PC-9 (cell line): ENCODE measurements around the gene PCDHGB5. TPM values are rescaled to one million over a fixed set of nuclear protein-coding genes. Genes with fewer than 3 reads are reported as not detected.

ENCODE experiments used
- BruUV-seq: library from RNA; stranded (reverse); fragments of 400-500 nt; replicated peaks from 2 replicates; lab custom pipeline; 2021; lab: Mats Ljungman, UMichigan
- CTCF ChIA-PET: fragments of 300-600 bp; sonication (Branson Sonifier 250); formaldehyde crosslinking; loops from one replicate; lab custom pipeline; 2022; ENCODE audit warnings: antibody characterized with exemption; lab: Charles Lee
- POLR2A ChIA-PET: fragments of 300-600 bp; sonication (Branson Sonifier 250); formaldehyde crosslinking; loops from one replicate; lab custom pipeline; 2022; ENCODE audit warnings: antibody characterized with exemption; ENCODE audit not compliant: unreplicated experiment; lab: Charles Lee
- DNase-seq, 2 experiments: peaks; one replicate each; pipeline versions ENCODE4 v3.0.0 to v3.0.0-alpha.2; 2015 to 2022; ENCODE audit warnings: mixed read lengths in 1 of 2
- H2AFZ ChIP-seq: fragments of 200-600 bp; sonication (generic); 2 replicates; pipeline ENCODE4 v1.8.1; 2017; ENCODE audit warnings: antibody characterized with exemption
- H3F3A ChIP-seq: fragments of 200-600 bp; sonication (generic); 2 replicates; pipeline ENCODE4 v1.8.1; 2017; ENCODE audit warnings: antibody characterized with exemption, mild to moderate bottlenecking, low read depth; ENCODE audit not compliant: insufficient read depth
- H3K27ac ChIP-seq: fragments of 200-600 bp; sonication (generic); 2 replicates; pipeline ENCODE4 v1.6.1; 2016; ENCODE audit warnings: mixed run types
- H3K27me3 ChIP-seq: fragments of 200-600 bp; sonication (generic); 2 replicates; pipeline ENCODE4 v1.6.1; 2016; ENCODE audit warnings: low read depth, mixed run types; ENCODE audit not compliant: insufficient read depth
- H3K36me3 ChIP-seq: fragments of 200-600 bp; sonication (generic); 2 replicates; pipeline ENCODE4 v1.6.1; 2016; ENCODE audit warnings: low read depth, mixed run types
- H3K4me1 ChIP-seq: fragments of 200-600 bp; sonication (generic); replicated peaks from 2 replicates; pipeline ENCODE4 v1.6.1; 2016; ENCODE audit warnings: mixed run types; ENCODE audit not compliant: insufficient read depth
- H3K4me2 ChIP-seq: fragments of 200-600 bp; sonication (generic); 2 replicates; pipeline ENCODE4 v1.6.1; 2017; ENCODE audit warnings: mixed run types
- H3K4me3 ChIP-seq: fragments of 200-600 bp; sonication (generic); 2 replicates; pipeline ENCODE4 v1.6.1; 2016; ENCODE audit warnings: mixed run types
- H3K79me2 ChIP-seq: fragments of 200-600 bp; sonication (generic); 2 replicates; pipeline ENCODE4 v1.6.1; 2017; ENCODE audit warnings: low read depth, mixed run types
- H3K9me2 ChIP-seq: fragments of 200-600 bp; sonication (generic); 2 replicates; pipeline ENCODE4 v1.8.1; 2017; ENCODE audit warnings: mild to moderate bottlenecking; ENCODE audit not compliant: insufficient read depth
- H3K9me3 ChIP-seq: fragments of 200-600 bp; sonication (generic); 2 replicates; pipeline ENCODE4 v1.8.1; 2016; ENCODE audit warnings: low read depth; ENCODE audit not compliant: insufficient read depth
- H4K20me1 ChIP-seq: fragments of 200-600 bp; sonication (generic); 2 replicates; pipeline ENCODE4 v1.8.1; 2017; ENCODE audit not compliant: insufficient read depth
- EZH2 ChIP-seq: fragments of 200-600 bp; sonication (generic); IDR thresholded peaks from 2 replicates; pipeline ENCODE4 v1.8.0; 2017; ENCODE audit warnings: antibody characterized with exemption, low read depth
- intact Hi-C: fragments of 100-400 bp; cut with micrococcal nuclease; formaldehyde crosslinking; loops from one replicate; pipeline ENCODE4 v1.10.0; 2022; ENCODE audit not compliant: unreplicated experiment
- total RNA-seq: library from RNA; stranded (reverse); gene quantifications from 2 replicates; pipeline ENCODE4 v1.2.3, GENCODE V29; 2021
- TF ChIP-seq, protein P1 (sequence below): fragments of 200-600 bp; sonication (generic); conservative IDR thresholded peaks from 2 replicates; pipeline ENCODE4 v1.6.1; 2017; ENCODE audit warnings: mixed run types, antibody characterized with exemption, mild to moderate bottlenecking, moderate library complexity

PCDHGB5 gene
- total RNA-seq, 1 experiment from 2014 or later: not detected

DNA sequence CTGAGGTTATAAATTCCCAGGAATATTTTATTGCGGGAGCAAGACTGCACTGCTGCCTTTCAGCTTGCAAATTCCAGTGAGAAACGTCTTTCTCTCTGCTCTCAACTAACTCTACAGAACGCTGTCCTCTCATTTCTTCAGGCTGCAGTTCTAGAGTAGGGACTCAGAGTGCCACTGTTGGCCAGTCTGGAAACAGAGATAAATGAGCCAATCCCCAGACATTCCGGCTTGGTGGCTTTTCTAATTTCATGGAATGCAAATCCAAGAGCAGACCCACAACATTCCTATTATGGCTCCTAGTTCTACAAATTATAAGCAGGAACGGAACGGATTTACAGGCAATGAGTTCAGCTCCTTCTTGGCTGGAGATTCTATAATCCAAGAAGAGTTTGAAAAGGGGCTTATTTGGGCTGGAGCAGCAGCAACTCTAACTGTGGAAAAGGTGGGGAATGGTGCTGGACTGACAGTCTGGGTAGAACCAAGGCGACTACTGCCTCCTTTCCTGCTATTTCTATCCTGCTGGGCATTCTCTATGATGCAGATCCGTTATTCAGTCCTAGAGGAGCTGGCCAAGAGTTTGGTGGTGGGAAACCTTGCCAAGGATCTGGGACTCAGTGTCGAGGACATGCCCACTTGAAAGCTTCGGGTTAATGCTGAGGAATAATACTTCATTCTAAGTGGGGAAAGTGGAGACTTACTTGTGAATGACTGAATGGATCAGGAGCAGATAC, 41.8 kb downstream of the PCDHGB5 start:
- H4K20me1 ChIP-seq: no peaks in the 10 kb centered on the region
- H3F3A ChIP-seq: no peaks in the 10 kb centered on the region
- no peak for TF ChIP-seq EZH2
- TF ChIP-seq, protein P1, sequence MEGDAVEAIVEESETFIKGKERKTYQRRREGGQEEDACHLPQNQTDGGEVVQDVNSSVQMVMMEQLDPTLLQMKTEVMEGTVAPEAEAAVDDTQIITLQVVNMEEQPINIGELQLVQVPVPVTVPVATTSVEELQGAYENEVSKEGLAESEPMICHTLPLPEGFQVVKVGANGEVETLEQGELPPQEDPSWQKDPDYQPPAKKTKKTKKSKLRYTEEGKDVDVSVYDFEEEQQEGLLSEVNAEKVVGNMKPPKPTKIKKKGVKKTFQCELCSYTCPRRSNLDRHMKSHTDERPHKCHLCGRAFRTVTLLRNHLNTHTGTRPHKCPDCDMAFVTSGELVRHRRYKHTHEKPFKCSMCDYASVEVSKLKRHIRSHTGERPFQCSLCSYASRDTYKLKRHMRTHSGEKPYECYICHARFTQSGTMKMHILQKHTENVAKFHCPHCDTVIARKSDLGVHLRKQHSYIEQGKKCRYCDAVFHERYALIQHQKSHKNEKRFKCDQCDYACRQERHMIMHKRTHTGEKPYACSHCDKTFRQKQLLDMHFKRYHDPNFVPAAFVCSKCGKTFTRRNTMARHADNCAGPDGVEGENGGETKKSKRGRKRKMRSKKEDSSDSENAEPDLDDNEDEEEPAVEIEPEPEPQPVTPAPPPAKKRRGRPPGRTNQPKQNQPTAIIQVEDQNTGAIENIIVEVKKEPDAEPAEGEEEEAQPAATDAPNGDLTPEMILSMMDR: no peak
- H3K4me1 ChIP-seq: no peaks in the 10 kb centered on the region
- H3K27me3 ChIP-seq: peaks cover 27% of the 10 kb centered on the region; the same call in 1 of the 2 replicates
- no peaks in the 10 kb centered on the region for H3K36me3 ChIP-seq
- BruUV-seq: no TSS peak
- H3K79me2 ChIP-seq: no peaks in the 10 kb centered on the region
- CTCF ChIA-PET: interaction anchor here (0.6 to 0.7 kb wide), 2 partner anchors 51 to 116 kb away, joined by 3 to 5 read pairs; no protein-coding TSS in a partner anchor
- no peak overlapping the region for H3K27ac ChIP-seq
- 0 out of 2 replicates have a peak overlapping the region, but pooled peaks have one; percentile 55 for H2AFZ ChIP-seq
- POLR2A ChIA-PET: no interaction called here
- H3K9me3 ChIP-seq: no peaks in the 10 kb centered on the region
- no peak overlapping the region for H3K4me3 ChIP-seq
- no peak overlapping the region for H3K4me2 ChIP-seq
- H3K9me2 ChIP-seq: no peaks in the 10 kb centered on the region
- intact Hi-C loops: no loop called here
- DNase-seq: peak in 1 of 2 experiments; percentile 6

DNA sequence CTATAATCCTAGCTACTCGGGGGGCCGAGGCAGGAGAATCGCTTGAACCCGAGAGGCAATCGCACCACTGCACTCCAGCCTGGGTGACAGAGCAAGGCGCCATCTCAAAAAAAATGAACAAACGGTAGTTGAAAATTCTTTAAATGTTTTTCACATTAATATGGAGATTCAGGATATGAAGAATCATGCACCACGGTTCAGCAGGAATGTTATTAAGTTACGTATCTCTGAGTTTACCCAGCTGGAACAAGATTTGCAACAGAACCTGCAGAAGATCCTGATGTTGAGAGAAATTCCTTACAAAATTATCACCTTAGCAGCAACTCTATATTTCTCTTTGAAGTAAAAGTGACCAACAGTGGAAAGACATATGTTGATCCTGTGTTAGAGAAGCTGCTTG, 42.6 kb downstream of the PCDHGB5 start:
- Histone ChIP-seq H3K27ac (no peak overlapping the region), H3F3A (no peaks in the 10 kb centered on the region), H3K4me1 (no peaks in the 10 kb centered on the region), H2AFZ (no peak overlapping the region), H3K9me3 (no peaks in the 10 kb centered on the region), H3K36me3 (no peaks in the 10 kb centered on the region), H3K27me3 (peaks cover 23% of the 10 kb centered on the region; the same call in 1 of the 2 replicates), H3K4me2 (no peak overlapping the region), H4K20me1 (no peaks in the 10 kb centered on the region), H3K9me2 (no peaks in the 10 kb centered on the region), H3K79me2 (no peaks in the 10 kb centered on the region), H3K4me3 (no peak overlapping the region)
- intact Hi-C loops: no loop called here
- DNase-seq: no peak
- no peak for TF ChIP-seq EZH2
- TF ChIP-seq, protein P1: no peak
- CTCF ChIA-PET: no interaction called here
- POLR2A ChIA-PET: no interaction called here
- no TSS peak for BruUV-seq

DNA sequence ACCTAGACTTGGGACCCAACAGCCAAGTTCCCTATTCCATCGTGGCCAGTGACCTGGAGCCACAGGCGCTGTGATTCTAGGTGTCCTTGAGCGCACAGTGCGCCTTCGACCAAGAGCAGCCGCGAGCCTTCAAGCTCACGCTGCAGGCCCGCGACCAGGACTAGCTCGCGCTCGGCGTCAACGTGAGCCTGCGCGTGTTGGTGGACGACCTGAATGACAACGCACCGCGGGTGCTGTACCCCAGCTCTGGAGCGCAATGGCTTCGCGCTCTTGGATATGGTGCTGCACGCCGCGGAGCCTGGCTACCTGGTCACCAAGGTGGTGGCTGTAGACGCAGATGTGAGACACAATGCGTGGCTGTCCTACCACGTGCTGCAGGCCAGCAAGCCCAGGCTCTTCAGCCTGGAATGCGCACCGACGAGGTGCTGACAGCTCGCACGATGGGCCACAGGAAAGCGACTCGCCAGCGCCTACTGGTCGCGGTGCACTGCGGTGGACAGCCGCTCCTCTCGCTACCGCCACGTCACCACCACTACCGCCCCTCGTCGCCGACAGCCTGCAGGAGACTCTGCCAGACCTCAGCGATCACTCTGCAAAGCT, 43.9 kb downstream of the PCDHGB5 start:
- Histone ChIP-seq H3F3A (no peaks in the 10 kb centered on the region), H3K9me3 (no peaks in the 10 kb centered on the region), H3K36me3 (no peaks in the 10 kb centered on the region), H3K79me2 (no peaks in the 10 kb centered on the region), H3K27me3 (0 out of 2 replicates have a peak, but pooled peaks cover 12% of the 10 kb centered on the region), H3K4me3 (no peak overlapping the region), H3K27ac (no peak overlapping the region), H2AFZ (no peak overlapping the region), H4K20me1 (no peaks in the 10 kb centered on the region), H3K4me1 (no peaks in the 10 kb centered on the region), H3K9me2 (no peaks in the 10 kb centered on the region), H3K4me2 (no peak overlapping the region)
- TF ChIP-seq, protein P1: no peak
- TF ChIP-seq EZH2: no peak
- ChIA-PET CTCF (no interaction called here), POLR2A (no interaction called here)
- no TSS peak for BruUV-seq
- intact Hi-C loops: no loop called here
- DNase-seq: no peak

Other genes with a start within 250 kb of the PCDHGB5 start
- gene PCDHB6, start 247.9 kb upstream of the PCDHGB5 start, total RNA-seq: not detected in 2 replicates
- not detected in 2 replicates for gene PCDHB7, start 225.3 kb upstream of the PCDHGB5 start, total RNA-seq
- not detected in 2 replicates for gene PCDHB8, start 220.2 kb upstream of the PCDHGB5 start, total RNA-seq
- gene PCDHB16, start 215.6 kb upstream of the PCDHGB5 start, total RNA-seq: not detected in 2 replicates
- not detected in 2 replicates for gene PCDHB9, start 210.8 kb upstream of the PCDHGB5 start, total RNA-seq
- gene PCDHB10, start 205.6 kb upstream of the PCDHGB5 start, total RNA-seq: not detected in 2 replicates
- not detected in 2 replicates for gene PCDHB11, start 198.3 kb upstream of the PCDHGB5 start, total RNA-seq
- gene PCDHB12, start 189.2 kb upstream of the PCDHGB5 start, total RNA-seq: not detected in 2 replicates
- gene PCDHB13, start 184.0 kb upstream of the PCDHGB5 start, total RNA-seq: not detected in 2 replicates
- 0.07 TPM in 1 of 2 replicates, not detected in the other for gene PCDHB14, start 174.6 kb upstream of the PCDHGB5 start, total RNA-seq
- not detected in 2 replicates for gene PCDHB15, start 152.6 kb upstream of the PCDHGB5 start, total RNA-seq
- gene SLC25A2, start 93.9 kb upstream of the PCDHGB5 start, total RNA-seq: 0.33 and 0.55 TPM in 2 replicates
- 56.1 and 57.6 TPM in 2 replicates for gene TAF7, start 77.2 kb upstream of the PCDHGB5 start, total RNA-seq
- gene PCDHGA1, start 67.4 kb upstream of the PCDHGB5 start, total RNA-seq: 0.07 TPM in 1 of 2 replicates, not detected in the other
- gene PCDHGA2, start 59.2 kb upstream of the PCDHGB5 start, total RNA-seq: 0.11 and 0.13 TPM in 2 replicates
- not detected in 2 replicates for gene PCDHGA3, start 54.1 kb upstream of the PCDHGB5 start, total RNA-seq
- gene PCDHGB1, start 47.8 kb upstream of the PCDHGB5 start, total RNA-seq: not detected in 2 replicates
- not detected in 2 replicates for gene PCDHGA4, start 42.9 kb upstream of the PCDHGB5 start, total RNA-seq
- gene PCDHGB2, start 38.0 kb upstream of the PCDHGB5 start, total RNA-seq: 0.28 and 0.33 TPM in 2 replicates
- 0.13 and 0.20 TPM in 2 replicates for gene PCDHGA5, start 33.8 kb upstream of the PCDHGB5 start, total RNA-seq
- gene PCDHGB3, start 27.7 kb upstream of the PCDHGB5 start, total RNA-seq: not detected in 2 replicates
- 0.17 TPM in 1 of 2 replicates, not detected in the other for gene PCDHGA6, start 24.1 kb upstream of the PCDHGB5 start, total RNA-seq
- not detected in 2 replicates for gene PCDHGA7, start 15.2 kb upstream of the PCDHGB5 start, total RNA-seq
- gene PCDHGB4, start 10.2 kb upstream of the PCDHGB5 start, total RNA-seq: not detected in 2 replicates
- not detected in 2 replicates for gene PCDHGA8, start 5.3 kb upstream of the PCDHGB5 start, total RNA-seq
- not detected in 2 replicates for gene PCDHGA9, start 4.8 kb downstream of the PCDHGB5 start, total RNA-seq
- gene PCDHGB6, start 10.1 kb downstream of the PCDHGB5 start, total RNA-seq: not detected in 2 replicates
- gene PCDHGA10, start 15.0 kb downstream of the PCDHGB5 start, total RNA-seq: 0.13 and 0.15 TPM in 2 replicates
- 0.13 and 0.17 TPM in 2 replicates for gene PCDHGB7, start 19.7 kb downstream of the PCDHGB5 start, total RNA-seq
- 0.18 and 0.22 TPM in 2 replicates for gene PCDHGA11, start 23.1 kb downstream of the PCDHGB5 start, total RNA-seq
- not detected in 2 replicates for gene PCDHGA12, start 32.6 kb downstream of the PCDHGB5 start, total RNA-seq
- 0.50 and 0.53 TPM in 2 replicates for gene PCDHGC3, start 78.0 kb downstream of the PCDHGB5 start, total RNA-seq
- not detected in 2 replicates for gene PCDHGC4, start 87.1 kb downstream of the PCDHGB5 start, total RNA-seq
- not detected in 2 replicates for gene PCDHGC5, start 91.1 kb downstream of the PCDHGB5 start, total RNA-seq
- 148 and 157 TPM in 2 replicates for gene DIAPH1, start 221.1 kb downstream of the PCDHGB5 start, total RNA-seq
- gene HDAC3, start 238.9 kb downstream of the PCDHGB5 start, total RNA-seq: 76.0 and 87.0 TPM in 2 replicates
- 3.3 and 5.0 TPM in 2 replicates for gene RELL2, start 239.1 kb downstream of the PCDHGB5 start, total RNA-seq